Cortex of kidney (tissue), 1 donor: Measurements from ENCODE around the gene PLPPR1.

ENCODE experiments used
- DNase-seq: peaks from one replicate; lab custom pipeline; 2025; lab: John Stamatoyannopoulos, UW

The PLPPR1 gene

DNA sequence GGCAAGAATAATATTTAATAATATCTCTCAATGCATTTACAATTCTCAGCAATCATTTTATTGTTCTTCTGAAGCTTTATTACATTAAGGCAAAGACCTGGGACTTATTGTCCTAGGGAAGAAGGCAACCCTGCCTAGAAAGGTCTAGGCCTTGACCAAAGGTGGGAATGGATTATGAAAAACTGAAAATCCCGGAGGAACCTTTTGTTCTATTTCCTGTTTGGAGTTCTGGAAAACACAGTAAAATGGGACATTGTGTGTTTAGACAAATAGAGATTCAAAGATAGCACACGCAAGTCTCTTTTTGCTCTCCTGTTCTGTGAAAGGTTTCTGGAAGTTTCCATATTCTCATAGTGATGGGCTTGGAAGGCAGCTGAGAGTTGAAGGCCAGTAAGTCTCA, 325.2 kb downstream of the PLPPR1 start:
- DNase-seq = no peak

DNA sequence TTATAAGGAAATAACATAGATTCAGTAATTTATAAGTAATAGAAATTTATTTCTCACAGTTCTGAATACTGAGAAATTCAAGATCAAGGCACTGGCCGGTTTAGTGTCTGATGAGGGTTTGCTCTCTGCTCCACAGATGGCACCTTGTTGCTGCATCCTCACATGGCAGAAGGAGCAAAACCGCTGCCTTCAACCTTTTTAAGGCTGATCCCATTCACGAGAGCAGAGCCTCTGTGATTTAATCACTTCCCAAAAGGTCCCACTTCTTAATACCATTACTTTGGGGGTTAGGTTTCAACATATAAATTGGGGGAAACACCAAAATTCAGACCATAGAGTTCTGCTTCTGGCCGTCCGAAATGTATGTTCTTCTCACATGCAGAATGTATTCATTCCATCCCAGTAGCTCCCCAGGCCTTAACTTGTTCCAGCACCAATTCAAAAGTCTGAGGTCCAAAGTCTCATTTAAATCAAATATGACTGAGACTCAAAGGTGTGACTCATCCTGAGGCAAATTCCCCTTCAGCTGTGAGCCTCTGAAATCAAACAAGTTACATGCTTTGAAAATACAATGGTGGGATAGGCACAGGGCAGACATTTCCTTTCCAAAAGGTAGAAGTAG, 325.7 kb downstream of the PLPPR1 start:
- no peak for DNase-seq

DNA sequence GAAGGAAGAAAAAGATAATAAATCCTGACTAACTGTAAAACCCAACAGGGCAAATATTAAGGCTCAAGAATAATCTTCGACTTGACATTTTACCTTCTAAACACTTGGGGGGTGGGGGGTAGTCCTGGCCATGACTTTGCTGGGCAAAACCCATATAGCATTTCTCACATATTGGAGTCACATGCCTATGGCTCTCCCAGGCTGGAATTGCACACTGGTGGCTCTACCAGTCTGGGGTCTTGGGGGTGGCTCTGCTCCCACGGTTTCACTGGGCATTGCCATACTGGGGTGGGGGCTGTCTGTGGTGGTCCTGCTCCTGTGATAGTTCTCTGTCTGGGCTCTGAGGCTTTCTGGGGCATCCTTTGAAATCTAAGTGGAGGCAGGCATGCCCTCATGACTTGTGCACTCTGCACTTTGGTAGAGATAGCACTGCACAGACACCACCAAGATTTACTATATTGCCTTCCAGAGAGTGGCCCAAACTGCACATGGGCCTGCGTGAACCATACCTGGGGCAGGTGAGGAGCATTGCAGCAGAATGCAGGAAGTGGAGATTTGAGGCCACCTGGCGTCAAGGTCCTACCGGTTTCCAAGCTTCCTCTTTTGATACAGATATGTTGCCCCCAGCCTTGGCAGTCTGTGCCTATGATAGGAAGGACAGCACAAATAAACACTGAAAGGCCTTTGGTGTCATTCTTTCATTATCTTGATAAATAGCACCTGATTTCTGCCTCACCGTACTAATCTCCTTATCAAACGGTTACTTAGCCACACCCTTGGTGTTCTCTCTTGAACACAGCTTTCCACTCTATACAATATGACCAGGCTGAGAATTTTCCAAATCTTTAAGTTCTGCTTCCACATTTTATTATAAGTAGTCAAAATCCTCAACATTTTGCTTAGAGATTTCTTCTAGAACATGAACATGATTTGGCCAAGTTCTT, 326.5 kb downstream of the PLPPR1 start:
- DNase-seq = no peak

- no peak for DNase-seq
Observed at GRCh38 chr9:101356619-101357018, 328.1 kb downstream of the PLPPR1 start.

DNA sequence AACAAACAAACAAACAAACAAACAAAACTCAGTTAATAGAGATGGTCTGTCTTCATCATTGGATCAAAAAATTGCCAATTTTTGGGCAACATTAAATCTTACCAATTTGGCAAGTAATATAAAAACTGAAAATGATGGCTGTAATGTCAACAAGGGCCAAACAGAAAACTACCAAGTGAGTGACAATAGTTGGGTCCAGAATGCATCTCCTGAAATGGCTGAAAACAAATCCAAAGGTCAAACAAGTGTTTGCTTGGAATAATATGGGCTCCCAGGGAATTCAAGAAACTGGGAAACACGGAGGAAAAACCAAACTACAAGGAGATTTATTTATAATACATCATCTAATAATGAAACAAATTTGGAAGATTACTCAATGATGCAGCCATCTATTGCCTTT, 331.2 kb downstream of the PLPPR1 start:
- DNase-seq = no peak

DNA sequence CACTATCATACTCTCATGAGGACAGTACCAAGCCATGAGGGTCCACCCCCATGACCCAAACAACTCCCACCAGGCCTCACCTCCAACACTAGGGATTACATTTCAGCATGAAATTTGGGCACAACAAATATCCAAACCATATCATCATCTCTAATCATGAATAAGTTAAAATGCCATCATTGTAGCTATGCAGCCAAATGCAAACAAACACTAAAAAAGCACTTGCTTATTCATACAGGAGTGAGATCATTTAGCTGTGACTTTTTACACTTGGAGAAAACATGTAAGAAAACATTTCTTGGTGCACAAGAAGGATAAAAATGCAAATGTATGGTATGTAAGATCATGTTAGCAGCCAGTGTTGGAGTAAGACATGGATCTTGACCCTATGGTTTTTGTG, 332.1 kb downstream of the PLPPR1 start:
- DNase-seq = no peak

DNA sequence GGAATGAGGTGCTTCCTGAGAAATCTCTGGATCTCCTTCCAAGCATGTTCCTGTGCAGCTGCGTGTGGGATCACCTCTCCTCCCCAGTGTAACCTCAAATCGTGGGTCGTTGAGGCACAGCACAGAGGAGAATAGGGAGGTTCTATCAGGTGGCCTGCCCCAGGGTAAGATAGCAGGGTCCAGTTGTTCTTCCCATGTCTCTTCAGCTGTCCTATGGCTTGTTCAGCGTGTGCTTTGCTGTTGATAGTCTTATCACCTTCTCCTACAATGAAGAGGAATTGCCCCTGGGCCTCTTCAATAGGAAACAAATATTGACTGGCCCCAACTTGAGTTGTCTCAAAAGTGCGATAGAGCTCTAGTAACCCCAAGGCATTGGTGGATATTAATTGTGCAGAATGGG, 333.9 kb downstream of the PLPPR1 start:
- no peak for DNase-seq

- no peak for DNase-seq
Observed at GRCh38 chr9:101365181-101365580, 336.7 kb downstream of the PLPPR1 start.

DNA sequence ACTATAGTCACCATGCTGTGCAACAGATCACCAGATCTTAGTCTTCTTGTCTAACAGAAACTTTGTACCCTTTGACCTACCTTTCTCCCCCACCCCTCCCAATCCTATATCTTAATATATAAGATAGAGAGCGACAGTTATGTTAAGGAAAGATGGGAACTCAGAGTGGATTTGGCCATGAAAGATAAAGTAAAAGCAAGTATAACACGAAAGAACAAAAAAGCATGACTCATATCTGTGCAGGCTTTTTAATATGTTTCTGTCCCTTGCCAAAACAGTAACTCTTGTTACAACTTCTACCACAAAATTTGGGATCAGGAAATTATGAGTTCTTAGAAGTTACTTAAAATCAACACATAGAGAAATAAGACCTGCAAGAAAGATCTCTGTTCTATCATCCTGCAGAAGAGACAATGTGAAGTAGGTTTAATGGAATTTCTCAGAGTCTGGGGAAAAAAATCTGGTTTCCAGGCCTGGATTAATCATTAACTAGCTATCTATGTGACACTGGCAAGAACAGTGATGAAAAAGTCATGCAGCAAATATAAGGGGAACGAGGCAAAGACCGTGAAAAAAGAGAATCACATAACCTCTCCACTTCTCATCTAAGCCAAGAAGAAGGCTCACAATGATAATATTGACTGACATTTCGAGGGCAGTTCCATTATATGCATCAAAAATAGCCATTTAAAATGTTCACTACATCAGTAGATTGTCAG, 337.7 kb downstream of the PLPPR1 start:
- DNase-seq = no peak

DNA sequence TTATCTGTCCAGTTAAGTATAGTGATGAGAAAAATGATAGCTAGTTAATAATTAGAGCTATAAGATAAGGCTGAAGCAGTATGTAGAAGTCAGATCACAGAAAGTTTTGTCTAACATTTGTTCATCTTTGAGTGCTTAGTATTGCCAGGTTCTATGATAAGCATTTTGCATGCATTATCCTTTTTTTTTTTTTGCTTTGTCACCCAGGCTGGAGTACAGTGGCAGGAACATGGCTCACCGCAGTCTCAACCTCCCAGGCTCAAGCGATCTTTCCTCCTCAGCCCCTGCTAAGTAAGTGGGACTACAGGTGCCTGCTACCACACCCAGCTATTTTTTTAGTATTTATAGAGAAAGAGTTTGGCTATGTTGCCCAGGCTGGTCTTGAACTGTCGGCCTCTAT, 338.8 kb downstream of the PLPPR1 start:
- no peak for DNase-seq

DNA sequence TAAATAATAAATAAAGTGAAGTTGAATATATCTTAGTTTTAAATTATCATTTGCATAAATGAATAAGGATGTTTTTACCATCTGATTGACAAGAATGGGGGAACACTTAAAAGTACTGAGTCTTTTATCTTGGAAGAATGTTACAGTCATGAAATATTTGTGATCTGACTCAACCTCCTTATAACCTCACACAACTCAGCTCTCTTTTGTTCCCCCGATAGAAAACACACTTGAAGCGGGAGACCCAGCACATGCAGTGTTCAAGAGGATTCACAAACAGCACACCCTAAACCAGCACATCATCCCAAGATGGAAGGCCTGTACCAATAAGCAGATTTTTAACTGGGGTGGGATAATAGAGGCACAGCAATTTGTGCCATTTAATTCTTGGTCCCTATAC, 340.8 kb downstream of the PLPPR1 start:
- no peak for DNase-seq

DNA sequence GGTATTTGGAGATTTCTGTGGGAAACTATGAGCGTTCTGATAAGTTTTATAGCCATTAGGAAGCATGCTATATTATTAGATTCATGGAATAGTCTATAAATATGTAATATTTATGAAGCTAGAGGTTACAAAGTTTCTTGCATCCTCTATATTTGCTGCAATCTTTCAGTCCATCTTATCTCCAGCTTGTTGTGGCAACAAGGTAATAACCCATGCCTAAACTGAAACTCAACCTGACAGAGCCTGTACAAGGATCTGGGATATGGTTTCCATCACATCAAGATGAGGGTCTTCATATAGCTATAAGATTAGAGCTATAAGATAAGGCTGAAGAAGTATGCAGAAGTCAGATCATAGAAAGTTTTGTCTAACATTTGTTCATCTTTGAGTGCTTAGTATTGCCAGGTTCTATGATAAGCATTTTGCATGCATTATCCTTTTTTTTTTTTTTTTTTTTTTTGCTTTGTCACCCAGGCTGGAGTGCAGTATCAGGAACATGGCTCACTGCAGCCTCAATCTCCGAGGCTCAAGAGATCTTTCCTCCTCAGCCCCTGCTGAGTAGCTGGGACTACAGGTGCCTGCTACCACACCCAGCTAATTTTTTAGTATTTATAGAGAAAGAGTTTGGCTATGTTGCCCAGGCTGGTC, 341.5 kb downstream of the PLPPR1 start:
- DNase-seq = no peak

DNA sequence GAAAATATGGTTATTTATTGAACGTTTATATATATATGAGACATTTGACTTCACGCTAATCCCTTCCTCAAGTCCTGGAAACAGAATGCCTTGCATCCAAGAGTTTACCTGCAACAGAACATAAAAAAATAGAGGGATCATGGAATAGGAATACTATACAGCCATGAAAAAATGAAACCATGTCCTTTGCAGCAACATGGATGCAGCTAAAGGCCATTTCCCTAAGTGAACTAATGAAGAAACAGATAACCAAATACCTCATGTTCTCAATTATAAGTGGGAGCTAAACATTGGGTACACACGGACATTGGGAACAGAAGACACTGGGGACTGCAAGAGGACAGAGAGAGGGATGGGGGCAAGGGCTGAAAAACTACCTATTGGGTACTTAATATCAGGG, 343.3 kb downstream of the PLPPR1 start:
- no peak for DNase-seq

GRCh38 chr9:101372327-101373118, 344.0 kb downstream of the PLPPR1 start:
- DNase-seq = no peak
